Activated CD4-positive, alpha-beta T cell treated with anti-CD3 and anti-CD28 coated beads, Interleukin-2, amount 50 U/mL, for 48 hours (primary cell): ENCODE data around the gene ARHGEF25.
"Not testable (repeated sequence)": the region's sequence is repeated elsewhere in the genome, so short reads cannot be mapped to it uniquely, and the experiment has no call there.

Experiments
- DNase-seq, 2 experiments: peaks; one replicate each; pipeline ENCODE4 v3.0.0-alpha.2; 2020

The ARHGEF25 gene

DNA sequence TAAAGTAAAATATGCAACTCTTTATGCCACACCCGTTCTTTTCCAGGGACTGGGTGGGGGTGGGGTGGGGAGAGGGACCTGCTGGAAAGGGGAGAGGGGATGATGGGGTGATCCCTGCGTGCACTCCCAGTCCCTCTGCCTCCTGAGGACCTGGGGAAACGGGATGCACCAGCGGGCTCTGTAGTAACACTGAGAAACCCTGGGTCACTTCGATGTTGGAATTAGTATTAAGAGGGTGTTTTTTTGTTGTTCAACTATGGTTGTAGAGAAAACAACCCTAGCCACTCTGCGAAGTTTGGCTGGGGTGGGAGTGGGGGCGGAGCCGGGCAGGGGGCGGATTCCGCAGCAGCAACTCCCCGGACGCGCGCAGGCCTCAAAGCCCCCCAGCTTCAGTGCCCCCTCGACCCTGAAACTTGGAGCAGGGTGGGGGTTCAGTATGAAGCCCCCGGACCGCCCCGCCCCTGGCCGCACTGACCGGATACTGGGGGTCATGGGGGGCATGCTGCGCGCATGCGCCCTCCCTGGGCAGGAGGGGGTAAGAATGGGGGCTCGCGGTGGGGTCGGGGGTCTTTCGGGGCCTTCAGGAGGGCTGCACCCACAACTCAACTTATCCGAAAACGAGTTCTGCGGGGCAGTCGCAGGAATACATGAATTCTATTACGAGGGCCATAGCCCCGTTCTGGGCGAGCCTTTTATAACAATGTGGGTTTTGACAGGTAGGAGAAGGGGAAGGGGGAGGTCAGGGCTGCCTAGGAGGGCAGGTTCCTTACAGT, 1.3 kb upstream of the ARHGEF25 start:
- no peak for DNase-seq

DNA sequence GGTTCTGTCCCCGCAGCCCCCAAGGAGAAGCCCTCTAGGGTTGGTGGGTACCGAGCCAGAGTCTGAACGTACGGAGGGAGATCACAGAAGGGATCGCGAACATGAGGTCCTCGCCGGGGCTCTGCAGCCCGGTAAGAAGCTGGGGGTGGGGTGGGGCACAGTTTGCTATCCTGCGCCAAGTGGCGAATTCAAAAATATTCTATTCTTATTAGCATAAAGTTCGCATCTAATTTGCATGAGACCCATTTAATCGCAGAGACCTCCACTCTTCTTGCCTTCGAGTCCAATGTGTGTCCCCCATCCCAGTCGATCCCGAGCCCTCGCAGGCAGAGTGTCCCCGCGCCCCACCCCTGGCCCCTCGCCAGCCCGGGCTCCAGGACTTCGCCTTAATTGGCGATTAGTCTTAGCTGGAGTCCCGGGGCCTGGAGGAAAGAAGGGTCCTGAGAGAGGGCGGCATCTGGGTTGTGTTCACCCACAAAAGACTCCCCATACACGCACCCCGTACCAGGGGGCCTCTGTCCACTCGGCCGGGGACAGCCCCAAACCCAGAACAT, 604 bp upstream of the ARHGEF25 start:
- peak in 1 of 2 experiments; percentile 26 for DNase-seq

DNA sequence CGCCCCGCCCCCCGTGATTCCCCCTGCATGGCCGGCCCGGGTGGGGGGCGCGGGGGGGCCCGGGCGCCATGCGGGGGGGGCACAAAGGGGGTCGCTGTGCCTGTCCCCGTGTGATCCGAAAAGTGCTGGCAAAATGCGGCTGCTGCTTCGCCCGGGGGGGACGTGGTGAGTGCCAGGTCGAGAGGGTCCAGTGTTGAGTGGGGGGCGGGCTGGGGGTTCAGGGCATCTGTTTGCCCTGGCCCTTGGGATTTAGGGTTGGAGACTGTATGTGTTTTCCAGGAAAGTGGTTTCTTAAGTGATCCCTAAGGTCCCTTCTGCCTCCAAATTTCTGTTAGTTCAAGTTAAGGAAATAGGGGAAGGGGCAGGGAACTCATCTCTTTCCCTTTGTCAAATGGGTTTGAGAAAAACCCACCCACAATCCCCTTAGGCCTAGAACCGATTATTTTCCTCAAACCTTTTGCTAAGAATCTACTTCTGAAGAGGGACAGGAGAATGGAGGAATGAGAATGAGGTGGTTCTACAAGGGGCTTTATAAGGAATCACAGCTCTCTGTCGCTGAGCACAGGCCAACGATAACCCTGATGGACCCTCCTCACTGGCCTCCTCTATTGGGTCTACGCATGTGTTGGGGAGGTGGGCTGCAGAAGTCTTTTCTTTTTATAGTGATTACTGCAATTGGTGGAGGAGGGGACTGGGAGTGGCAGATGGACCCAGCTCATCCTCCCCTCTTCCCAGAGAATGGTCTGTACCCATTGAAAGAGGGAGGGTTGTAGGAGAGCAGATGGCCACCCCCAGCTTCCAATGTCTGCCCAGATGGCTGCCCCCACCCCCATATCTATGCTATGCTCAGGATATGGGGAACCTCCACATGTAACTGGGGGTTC, 834 bp downstream of the ARHGEF25 start:
- DNase-seq: no peak

DNA sequence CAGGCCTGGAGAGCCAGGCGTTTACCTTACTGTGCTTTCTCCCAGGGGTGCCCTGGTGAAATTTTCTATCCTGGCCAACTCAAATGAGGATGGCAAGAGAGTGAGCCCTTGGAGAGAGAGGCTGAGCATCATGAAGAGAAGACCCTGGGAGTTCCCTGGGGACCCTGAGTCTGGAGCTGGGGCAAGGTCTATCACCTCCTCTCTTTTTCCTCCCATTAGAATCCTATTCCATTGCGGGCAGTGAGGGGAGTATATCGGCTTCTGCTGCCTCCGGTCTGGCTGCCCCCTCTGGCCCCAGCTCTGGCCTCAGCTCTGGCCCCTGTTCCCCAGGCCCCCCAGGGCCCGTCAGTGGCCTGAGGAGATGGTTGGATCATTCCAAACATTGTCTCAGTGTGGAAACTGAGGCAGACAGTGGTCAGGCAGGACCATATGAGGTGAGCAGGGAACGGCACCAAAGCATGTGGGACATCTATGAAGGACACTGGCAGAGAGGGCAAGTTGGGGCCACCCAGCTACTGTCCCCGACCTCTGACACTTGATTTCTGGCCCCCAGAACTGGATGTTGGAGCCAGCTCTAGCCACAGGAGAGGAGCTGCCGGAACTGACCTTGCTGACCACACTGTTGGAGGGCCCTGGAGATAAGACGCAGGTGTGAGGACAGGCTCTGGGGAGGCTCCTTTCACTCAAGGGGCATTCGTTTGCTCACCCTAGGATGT, 1.6 kb downstream of the ARHGEF25 start:
- DNase-seq: no peak

DNA sequence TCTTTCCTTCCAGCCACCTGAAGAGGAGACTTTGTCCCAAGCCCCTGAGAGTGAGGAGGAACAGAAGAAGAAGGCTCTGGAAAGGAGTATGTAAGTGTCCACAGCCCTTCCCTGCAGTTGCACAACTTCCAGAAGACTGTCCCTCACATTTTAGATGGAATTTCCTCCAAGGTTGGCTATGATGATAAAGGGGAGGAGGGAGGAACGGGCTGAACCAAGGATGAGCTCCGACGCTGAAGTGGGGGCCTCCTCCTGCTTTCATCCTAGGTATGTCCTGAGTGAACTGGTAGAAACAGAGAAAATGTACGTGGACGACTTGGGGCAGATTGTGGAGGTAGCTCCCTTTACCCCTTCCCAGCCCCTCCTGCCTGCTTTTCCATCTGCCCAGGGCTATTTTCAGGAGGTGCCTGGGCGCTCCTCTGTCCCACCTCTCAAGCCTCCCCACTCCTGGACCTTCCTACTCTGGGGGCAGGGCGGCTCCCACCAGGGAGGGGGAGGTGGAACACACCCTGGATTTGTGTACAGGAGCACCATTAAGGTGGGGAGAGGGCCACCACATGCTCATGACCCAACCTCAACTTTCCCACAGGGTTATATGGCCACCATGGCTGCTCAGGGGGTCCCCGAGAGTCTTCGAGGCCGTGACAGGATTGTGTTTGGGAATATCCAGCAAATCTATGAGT, 2.3 kb downstream of the ARHGEF25 start:
- no peak for DNase-seq

DNA sequence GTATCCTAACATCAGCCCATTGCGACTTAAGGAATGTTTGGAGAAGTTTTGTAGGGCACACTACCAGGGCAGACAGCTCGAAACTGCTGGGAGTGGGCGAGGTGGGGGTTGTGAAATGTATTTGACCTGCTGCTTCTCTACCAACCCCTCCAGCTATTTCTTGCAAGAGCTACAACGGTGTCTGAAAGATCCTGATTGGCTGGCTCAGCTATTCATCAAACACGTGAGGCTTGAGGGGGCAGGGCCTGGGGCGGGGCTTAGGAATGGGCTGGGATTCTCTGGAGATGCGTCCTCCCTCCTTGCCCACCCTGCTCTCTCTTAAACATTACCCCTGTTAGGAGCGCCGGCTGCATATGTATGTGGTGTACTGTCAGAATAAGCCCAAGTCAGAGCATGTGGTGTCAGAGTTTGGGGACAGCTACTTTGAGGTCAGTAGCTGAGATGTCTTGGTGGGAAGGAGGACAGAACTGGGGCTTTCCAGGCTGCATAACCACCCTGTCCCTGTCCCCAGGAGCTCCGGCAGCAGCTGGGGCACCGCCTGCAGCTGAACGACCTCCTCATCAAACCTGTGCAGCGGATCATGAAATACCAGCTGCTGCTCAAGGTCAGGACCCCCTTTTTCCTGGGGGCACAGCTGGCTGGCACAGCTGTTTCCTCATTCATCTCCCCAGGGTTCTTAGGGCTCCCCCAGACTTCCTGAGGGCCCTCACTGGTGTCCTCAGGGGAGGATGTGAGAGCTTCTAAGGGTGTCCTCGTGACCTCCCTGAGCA, 3.1 kb downstream of the ARHGEF25 start:
- DNase-seq: peak in 1 of 2 experiments; percentile 44

DNA sequence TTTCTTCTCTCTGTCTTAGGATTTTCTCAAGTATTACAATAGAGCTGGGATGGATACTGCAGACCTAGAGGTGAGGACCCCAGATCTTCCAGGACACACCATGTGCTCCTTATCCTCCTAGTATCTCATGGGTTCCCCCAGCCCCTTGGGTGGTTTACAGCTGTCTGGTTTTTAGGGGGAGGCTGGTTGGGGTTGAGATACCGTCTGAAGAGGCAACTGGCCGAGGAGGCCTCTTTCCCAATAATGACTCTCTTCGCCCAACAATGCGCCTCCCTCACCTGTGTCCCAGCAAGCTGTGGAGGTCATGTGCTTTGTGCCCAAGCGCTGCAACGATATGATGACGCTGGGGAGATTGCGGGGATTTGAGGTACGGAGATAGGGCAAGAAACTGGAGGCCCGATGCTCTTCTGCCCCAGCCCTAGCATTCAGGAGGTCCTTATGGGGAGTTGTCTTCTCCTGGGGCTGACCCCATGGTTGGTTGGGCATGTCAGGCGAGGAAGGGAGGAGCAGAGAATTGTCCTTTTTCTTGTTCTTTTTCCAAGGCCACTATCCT, 3.8 kb downstream of the ARHGEF25 start:
- no peak for DNase-seq

DNA sequence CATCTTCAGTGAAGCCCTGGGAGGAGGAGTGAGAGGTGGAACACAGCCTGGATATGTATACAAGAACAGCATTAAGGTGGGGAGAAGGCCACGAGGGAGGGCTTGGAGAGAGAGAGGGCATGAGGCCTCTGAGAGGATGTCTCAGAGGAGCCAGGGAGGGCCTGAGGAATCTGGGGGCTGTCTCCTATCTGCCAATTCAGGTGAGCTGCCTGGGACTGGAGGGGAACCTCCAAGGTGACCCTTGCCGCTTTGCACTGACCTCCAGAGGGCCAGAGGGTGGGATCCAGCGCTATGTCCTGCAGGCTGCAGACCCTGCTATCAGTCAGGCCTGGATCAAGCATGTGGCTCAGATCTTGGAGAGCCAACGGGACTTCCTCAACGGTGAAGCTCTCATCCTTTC, 4.4 kb downstream of the ARHGEF25 start:
- no peak for DNase-seq

DNA sequence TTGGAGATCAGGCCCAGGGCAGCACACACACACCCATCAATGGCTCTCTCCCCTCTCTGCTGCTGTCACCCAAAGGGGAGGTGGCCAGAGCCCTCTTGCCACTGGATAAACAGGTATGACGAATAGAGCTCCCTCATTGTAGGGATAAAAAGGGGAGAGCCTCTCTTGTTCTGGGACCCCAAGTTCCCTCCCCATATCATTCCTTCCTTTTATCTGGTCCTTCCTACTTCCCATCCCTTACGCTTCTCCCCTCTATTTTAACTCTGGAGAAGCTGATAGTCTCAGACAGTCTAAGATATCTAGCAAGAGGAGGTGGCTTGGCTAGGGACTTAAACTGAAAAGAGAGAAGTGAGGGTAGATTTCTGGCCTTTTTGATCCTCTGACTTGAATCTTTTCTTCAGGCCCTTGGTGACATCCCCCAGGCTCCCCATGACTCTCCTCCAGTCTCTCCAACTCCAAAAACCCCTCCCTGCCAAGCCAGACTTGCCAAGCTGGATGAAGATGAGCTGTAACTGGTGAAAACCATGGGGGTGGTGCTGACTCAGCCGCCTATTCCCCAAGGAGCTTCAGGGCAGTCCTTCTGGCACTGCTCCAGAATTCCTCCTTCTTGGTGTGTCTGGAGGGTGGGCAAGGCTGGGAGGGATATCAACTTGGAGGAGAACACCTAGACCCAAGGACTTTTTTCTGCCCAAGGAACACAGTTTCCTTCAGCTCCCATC, 5.3 kb downstream of the ARHGEF25 start:
- no peak for DNase-seq

DNA sequence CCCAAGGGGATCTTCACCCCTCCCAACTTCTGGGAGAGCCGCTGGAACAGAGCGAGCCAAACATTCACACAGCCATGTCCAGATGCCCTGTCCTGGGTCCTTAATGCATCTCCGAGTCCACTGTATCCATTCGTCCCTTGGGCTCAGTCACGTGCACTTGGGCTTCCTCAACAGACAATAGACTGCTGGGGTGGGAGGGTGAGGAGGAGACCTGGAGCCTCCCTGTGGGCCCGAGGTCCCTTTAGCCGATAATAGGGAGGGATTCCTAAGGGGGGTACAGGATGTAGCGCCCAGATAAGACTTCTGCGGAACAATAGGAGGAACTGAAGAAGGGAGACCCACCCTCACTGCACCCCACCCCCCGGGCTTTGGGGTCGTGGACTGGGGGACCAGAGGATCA, 6.7 kb downstream of the ARHGEF25 start:
- no peak for DNase-seq

DNA sequence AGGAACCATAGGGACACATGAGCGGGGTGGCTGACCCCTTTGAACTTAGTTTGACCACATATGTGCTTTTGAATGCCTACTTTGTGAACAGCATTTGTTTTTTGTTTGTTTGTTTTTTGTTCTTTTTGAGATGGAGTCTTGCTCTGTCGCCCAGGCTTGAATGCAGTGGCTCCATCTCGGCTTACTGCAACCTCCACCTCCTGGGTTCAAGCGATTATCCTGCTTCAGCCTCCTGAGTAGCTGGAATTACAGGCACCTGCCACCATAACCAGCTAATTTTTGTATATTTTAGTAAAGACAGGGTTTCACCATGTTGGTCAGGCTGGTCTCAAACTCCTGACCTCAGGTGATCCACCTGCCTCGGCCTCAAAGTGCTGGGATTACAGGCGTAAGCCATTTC, 7.2 kb downstream of the ARHGEF25 start:
- not testable (repeated sequence) for DNase-seq

DNA sequence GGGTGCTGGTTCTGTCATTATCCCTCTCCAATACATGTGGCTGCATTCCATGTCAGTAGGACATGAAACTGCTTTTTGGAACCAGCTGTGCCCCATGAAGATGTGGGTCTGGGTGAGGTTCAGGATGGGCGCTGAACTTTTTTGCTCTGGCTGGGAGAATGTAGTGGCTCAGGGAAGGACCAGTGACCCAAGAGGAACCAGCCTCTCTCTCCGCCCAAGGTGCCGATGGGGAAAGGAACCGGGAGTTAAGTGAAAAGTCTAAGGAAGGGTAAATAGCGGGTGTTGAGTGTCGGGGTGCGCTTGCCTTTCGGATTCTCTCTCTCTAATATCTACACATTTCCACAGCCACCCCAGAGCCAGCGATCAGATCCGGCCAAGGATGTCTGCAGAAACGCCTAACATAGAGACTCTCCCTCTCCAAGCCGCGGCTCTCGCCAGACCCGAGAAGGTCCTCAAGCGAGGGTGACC, 7.8 kb downstream of the ARHGEF25 start:
- DNase-seq: no peak

DNA sequence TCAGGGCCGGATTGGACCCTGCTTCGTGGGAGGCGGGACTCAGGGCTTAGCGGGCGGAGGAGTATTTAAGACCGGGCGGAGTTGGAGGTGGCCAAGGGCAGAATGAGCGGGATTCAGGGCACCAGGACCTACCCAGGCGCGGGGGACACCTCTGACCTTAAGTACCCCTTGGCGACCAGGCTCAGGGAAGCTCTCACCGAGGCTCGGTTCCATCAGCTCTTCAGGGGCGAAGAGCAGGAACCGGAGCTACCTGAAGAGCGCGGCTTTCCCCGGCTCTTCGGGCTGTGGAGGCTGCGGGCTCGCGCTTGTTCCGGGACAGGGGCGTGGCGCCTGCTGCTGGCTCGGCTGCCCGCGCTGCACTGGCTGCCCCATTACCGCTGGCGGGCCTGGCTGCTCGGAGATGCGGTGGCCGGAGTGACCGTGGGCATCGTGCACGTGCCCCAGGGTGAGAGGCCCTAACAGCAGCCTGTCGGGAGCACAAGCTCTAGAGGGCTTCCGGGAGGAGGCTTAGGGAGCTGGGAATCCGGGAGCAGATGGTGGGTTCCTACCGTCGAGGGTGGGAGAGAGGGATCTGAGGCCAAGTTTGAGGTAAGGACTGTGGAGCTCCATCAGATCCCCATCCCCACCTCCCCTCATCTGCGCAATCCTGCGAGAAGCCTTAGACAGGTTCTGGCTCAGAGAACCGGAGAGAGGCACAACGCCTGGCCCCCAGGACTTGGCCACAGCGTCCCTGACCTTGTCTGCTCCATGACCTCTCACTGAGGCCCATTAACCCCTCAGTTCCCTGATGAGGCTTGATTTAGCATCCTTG, 8.4 kb downstream of the ARHGEF25 start:
- DNase-seq: peak in 1 of 2 experiments; percentile 37

DNA sequence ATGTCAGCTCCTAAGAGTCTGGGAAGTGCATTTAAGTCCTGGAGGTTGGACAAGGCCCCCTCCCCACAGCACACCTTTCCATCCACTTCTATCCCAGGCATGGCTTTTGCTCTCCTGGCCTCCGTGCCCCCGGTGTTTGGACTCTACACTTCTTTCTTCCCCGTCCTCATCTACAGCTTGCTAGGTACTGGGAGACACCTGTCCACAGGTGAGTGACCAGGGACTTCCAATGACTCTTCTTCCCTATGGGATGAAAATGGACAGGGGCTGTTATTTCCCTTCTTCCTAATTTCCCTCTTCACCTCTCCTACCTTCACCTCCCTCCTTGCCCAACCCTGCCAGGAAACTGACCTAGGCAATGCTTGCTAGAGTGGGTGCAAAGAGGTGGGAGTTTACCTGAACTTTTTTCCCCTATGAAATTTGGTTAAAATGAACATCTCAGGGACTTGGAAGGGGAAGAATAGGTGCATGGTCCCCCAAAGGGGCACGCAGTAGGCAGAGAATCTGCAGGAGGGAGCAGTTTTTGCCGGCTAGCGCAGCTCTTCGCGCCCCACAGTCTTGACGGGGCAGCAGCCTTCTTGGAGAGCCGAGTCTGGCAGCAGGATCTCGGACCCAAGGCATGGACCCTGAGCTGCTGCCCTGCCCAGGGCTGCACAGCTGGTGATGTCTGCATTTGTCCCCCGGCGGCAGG, 9.2 kb downstream of the ARHGEF25 start:
- DNase-seq: no peak

DNA sequence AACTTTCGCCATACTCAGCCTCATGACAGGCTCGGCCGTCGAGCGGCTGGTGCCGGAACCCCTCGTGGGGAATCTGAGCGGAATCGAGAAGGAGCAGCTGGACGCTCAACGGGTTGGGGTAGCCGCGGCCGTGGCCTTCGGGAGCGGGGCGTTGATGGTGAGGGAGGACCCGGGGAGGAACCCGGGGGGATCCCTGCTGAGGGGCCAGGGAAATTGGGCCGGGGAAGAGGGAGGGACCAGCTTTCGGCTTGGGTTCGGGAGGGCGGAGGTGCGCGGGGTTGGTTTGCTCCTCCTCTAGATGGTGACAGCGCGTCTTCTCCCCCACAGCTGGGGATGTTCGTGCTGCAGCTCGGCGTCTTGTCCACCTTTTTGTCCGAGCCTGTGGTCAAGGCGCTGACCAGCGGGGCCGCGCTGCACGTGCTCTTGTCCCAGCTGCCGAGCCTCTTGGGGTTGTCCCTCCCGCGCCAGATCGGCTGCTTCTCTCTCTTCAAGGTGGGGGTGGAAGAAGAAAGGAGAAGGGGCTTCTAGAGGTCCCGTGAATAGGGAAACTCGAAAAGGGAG, 9.8 kb downstream of the ARHGEF25 start:
- peak in 1 of 2 experiments; percentile 27 for DNase-seq

DNA sequence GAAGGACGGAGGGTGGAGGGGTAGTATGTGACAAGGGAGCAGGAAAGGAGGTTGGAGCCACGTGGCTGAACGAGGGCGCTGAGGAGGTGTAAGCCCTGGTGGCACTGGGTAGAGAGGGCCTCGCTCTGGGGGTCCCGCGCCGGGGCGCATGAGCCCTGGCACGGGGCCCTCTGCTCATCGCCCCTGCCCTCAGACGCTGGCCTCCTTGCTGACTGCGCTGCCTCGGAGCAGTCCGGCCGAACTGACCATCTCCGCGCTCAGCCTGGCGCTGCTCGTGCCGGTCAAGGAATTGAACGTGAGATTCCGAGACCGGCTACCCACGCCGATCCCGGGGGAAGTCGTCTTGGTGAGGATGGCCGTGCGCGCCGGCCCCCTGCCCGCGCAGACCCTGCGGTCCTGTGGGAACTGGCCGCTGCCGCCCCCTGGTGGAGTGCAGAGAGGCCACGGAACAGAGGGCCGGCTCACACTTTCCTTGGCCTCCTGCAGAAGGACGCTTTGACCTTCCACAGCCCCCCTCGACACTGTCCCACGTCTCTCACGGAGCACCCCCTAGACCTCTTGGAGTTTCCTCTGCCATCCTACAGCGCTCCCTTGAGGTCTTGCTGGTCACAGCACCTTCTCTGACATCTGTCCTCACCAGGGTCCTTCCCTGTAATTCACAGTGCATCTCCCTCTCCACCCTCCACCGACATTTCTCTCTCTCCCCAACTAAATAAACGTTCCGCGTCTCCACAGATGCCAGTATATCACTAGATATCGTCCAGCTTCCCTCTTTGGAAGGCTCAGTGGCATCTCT, 10.5 kb downstream of the ARHGEF25 start:
- DNase-seq: peak; percentile 71 to 75
